ENCODE results near the gene CDH1.

DNA sequence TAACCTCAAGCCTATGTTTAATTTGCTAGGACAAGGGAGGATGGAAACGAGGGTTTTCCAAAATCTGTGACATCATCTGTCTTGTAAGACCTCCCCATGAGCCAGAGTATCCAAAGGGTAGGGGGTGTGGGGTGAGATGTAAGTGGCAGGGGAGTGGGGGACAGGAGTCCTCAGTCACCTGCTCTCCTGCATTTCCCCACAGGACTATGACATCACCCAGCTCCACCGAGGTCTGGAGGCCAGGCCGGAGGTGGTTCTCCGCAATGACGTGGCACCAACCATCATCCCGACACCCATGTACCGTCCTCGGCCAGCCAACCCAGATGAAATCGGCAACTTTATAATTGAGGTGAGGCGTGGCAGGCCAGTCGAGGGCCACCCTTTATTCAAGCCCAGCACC, 41.5 kb upstream of the CDH1 start:
- TF ChIP-seq CTCF (conservative IDR thresholded peaks at IDR 0.05; ENCODE audit: low read length), result no peak
- no peak for TF ChIP-seq EZH2phosphoT487 (IDR thresholded peaks at IDR 0.05; ENCODE audit: borderline replicate concordance)

Data from Loucy (cell line).